G401.6 (cell line): ENCODE results near the gene WIPI1.
"Not testable (repeated sequence)": the region's sequence is repeated elsewhere in the genome, so short reads cannot be mapped to it uniquely, and the experiment has no call there.

ENCODE experiments used
- FAIRE-seq: peaks from 2 replicates; lab custom pipeline; 2012; peaks lifted over from hg19 to GRCh38; lab: Jason Lieb, UNC

The WIPI1 gene

GRCh38 chr17:68457168-68457538 lies at the start of gene WIPI1:
WIPI1 (minus strand) TSS chr17:68457496; CDS start chr17:68457421, 75 bp downstream.
- FAIRE-seq = no peak

GRCh38 chr17:68505951-68506350 lies 48.7 kb upstream of the WIPI1 start:
- FAIRE-seq = no peak

GRCh38 chr17:68501074-68501473 lies 43.8 kb upstream of the WIPI1 start:
- no peak for FAIRE-seq

GRCh38 chr17:68499587-68499986 lies 42.3 kb upstream of the WIPI1 start:
- no peak for FAIRE-seq

- FAIRE-seq = no peak
Measured at GRCh38 chr17:68498479-68499326, 41.4 kb upstream of the WIPI1 start.

- no peak for FAIRE-seq
Measured at GRCh38 chr17:68497885-68498319, 40.6 kb upstream of the WIPI1 start.

- FAIRE-seq = no peak
Measured at GRCh38 chr17:68495081-68495480, 37.8 kb upstream of the WIPI1 start.

GRCh38 chr17:68492394-68493054 lies 35.2 kb upstream of the WIPI1 start:
- FAIRE-seq = not testable (repeated sequence)

GRCh38 chr17:68491381-68492231 lies 34.3 kb upstream of the WIPI1 start:
- FAIRE-seq = no peak

GRCh38 chr17:68489919-68490318 lies 32.6 kb upstream of the WIPI1 start:
- no peak for FAIRE-seq

- no peak for FAIRE-seq
Measured at GRCh38 chr17:68484458-68484857, 27.2 kb upstream of the WIPI1 start.

- no peak for FAIRE-seq
Measured at GRCh38 chr17:68482576-68483041, 25.3 kb upstream of the WIPI1 start.

- FAIRE-seq = no peak
Measured at GRCh38 chr17:68480885-68481284, 23.6 kb upstream of the WIPI1 start.

- no peak for FAIRE-seq
Measured at GRCh38 chr17:68470961-68471360, 13.7 kb upstream of the WIPI1 start.

GRCh38 chr17:68468788-68469187 lies 11.5 kb upstream of the WIPI1 start:
- no peak for FAIRE-seq

- FAIRE-seq = no peak
Measured at GRCh38 chr17:68468334-68468733, 11.0 kb upstream of the WIPI1 start.

GRCh38 chr17:68463211-68464019 lies 6.1 kb upstream of the WIPI1 start:
- FAIRE-seq = no peak

- peak; percentile 80 for FAIRE-seq
Measured at GRCh38 chr17:68462381-68463210, 5.3 kb upstream of the WIPI1 start.

GRCh38 chr17:68461589-68461988 lies 4.3 kb upstream of the WIPI1 start:
- no peak for FAIRE-seq

GRCh38 chr17:68461122-68461539 lies 3.8 kb upstream of the WIPI1 start:
- no peak for FAIRE-seq

- FAIRE-seq = no peak
Measured at GRCh38 chr17:68460715-68461114, 3.4 kb upstream of the WIPI1 start.
